Subcutaneous adipose tissue (tissue), 4 donors: ENCODE results near the gene UQCRH. TPM values are rescaled to one million over a fixed set of nuclear protein-coding genes. Genes with fewer than 3 reads are reported as not detected.

Experiments used
- total RNA-seq, 4 donors: library from RNA; depleted of rRNA; stranded (reverse); fragments of >200 nt; gene quantifications; one replicate each; pipeline ENCODE4 v1.1.0, GENCODE V29; 2016
- TF ChIP-seq, protein P1 (sequence below): fragments of 450-650 bp; IDR thresholded peaks from one replicate; pipeline ENCODE4 v1.5.1; 2016; ENCODE audit warnings: low read depth, mild to moderate bottlenecking, control low read depth, antibody characterized with exemption, moderate library complexity

UQCRH gene
- total RNA-seq, 4 donors from 2014 or later: 301 to 496 (median 395) TPM

DNA sequence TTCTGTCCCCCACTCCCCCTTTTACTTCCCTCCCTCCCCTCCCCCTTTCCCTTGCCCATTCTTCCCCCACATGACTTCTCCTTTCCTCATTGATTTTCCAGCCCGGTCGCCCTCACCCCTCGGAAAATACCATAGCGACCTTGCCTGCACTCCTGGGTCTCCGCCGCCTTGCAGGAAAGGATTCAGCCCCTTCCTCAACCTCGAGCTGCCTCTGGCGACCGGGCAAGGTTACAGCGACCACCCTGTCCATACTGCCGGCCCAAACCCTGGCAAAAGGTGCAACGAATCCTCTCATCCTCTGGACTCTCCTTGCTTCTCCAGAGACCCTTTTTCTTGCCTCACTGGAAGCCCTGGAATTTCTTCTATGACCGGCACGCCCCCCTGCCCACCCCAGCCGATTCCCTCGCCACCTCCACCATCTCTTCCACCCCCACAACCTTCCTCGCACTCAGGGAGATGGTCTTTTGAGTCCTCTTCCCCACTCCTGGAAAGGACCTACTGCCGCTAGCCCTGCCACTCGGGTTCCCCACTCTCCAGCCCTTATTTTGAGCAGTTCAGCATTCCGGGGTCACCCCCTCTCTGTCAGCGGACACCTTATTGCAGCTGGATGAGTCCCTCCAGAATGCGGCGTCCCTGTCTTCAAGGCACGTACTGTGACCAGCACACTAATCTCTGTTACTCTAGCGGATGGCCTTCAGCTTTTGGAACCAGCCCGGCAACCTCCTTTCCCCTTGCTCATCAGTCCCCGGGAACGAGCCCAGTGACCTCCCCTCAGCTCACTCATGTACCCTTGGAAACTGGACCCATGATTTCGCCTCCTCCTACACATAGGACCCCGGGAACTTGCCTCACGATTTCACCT is 38.0 kb downstream of the UQCRH start:
- TF ChIP-seq, protein P1, sequence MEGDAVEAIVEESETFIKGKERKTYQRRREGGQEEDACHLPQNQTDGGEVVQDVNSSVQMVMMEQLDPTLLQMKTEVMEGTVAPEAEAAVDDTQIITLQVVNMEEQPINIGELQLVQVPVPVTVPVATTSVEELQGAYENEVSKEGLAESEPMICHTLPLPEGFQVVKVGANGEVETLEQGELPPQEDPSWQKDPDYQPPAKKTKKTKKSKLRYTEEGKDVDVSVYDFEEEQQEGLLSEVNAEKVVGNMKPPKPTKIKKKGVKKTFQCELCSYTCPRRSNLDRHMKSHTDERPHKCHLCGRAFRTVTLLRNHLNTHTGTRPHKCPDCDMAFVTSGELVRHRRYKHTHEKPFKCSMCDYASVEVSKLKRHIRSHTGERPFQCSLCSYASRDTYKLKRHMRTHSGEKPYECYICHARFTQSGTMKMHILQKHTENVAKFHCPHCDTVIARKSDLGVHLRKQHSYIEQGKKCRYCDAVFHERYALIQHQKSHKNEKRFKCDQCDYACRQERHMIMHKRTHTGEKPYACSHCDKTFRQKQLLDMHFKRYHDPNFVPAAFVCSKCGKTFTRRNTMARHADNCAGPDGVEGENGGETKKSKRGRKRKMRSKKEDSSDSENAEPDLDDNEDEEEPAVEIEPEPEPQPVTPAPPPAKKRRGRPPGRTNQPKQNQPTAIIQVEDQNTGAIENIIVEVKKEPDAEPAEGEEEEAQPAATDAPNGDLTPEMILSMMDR: no peak

DNA sequence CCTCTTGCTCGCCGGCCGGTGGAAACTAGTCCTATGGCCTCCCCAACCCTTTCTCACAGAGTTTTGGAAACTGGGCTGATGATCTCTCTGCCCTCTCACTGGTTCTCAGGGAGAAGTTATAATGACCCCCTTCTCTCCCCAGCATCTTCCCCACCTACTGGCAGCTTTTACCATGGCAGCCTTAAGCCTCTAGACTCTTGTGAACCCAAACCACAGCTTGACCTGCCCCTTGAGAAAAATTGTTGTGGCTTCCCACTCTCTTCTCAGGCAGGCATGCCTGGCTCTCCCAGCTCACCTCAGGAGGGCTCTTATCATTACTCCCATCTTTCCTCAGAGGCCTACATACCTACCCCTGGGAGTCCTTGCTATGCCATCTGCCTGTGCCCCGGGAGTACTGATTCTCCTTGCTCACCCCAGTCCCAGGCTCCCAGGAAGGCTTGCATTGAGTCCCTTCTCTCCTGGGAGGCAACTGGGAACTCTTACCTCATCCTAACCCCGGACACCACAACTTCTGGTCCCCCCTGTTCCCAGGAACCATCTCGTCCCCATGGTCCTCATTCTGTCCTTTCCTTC is 38.7 kb downstream of the UQCRH start:
- TF ChIP-seq, protein P1: no peak

DNA sequence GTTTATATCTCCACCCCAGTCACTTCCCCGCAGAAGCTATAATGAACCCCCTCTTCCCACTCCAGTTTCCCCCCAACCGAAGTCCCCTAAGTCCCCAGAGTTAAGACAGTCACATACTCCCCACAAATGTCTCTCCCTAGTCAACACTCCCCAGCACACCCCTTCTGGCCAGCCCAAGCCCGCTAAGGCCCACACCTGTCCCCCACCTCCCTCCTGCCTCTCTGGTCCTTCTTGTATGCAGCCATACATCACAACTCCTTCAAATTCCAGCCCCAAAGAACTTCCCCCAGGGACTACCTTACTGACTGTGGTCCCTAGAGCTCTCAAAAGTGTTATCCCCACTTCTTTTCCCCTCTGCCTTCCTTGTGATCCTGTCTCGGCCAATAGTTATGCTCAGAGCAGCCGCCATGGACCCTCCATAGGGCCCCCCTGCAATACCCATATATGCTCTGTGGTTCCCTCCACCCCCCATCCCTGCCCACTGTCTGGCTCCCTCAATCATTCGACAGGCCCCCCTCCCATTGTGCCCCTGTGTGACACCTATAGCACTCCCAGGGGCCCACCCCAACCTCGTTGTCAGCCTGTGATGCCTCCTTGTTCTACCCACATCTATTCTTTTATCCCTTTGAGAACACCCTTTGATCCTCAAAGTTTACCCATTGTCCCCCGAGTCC is 39.3 kb downstream of the UQCRH start:
- TF ChIP-seq, protein P1: no peak

DNA sequence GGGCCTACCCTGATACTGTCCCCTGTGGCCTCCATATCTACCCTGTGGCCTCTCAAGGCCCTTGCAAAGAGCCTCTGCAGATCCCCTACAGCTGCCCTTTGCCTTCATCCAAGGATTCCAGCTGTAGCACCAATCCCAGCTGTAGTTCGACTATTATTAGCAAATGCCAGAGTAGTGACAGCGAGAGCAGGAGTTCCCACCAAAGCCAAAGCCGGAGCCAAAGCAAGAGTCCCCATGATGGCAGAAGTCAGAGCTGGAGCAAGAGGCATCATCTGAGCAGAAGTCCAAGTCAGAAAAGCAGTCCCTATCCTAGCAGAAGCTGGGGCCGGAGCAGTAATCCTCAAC is 39.8 kb downstream of the UQCRH start:
- TF ChIP-seq, protein P1: no peak

DNA sequence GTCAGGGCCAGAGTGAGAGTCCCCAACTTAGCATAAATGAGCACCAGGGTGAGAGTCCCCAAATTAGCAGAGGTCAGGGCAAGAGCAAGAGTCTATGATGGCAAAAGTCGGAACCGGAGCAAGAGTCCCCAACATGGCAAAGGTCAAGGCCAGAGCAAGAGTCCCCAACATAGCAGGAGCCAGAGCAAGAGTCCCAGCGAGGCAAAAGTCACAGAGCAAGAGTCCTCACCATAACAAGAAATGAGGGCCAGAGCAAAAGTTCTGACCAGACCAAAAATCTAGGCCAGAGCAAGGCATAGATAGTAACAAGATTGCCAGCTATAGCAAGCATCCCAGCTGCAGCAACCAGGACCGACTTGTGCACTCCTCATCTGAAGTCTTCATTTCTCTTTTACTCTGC is 40.2 kb downstream of the UQCRH start:
- TF ChIP-seq, protein P1: no peak

DNA sequence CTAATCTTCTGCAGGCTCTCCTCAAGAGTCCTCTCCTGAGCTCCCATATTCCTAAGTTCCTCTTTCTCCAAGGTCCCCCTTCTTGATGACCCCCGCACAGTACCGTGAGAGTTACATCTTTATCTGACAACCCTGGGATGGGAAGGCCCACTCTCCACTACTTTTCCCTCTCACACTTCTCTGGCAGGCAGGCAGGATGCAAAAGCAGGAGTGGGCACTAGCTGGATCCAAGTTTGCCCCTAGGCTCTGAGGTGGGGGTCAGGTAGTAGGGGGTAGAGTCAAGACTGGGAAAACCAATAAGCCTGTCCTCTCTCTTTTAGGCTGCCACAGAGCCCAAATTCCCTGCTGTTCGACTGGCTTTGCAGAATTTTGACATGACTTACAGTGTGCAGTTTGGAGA is 41.0 kb downstream of the UQCRH start:
- TF ChIP-seq, protein P1: no peak

DNA sequence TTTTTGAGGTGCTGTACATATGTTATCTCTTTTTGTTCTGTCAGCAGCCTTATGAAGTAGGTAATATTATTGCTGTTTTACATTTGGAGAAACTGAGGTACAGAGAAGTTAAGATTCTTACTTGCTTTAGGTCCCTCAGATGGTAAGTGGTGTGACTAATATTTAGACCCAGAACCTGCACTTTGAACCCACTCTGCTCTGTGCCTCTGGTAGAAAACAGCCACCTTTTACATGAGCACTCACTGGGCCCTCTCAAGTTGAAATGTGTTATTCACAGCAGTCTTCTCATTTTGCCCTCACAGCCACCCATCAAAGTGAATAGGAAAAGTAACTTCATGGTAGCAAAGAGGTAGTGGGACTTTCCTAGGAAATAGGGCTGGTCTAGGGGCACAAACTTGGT is 41.8 kb downstream of the UQCRH start:
- TF ChIP-seq, protein P1: no peak
